Neuronal stem cell (in vitro differentiated cells): Measurements from ENCODE around the gene WDSUB1.

ENCODE experiments used
- DNase-seq: peaks from one replicate; pipeline ENCODE4 v3.0.0-alpha.2; 2013; ENCODE audit warnings: low spot score
- H2AFZ ChIP-seq: one replicate; pipeline ENCODE4 v1.6.1; 2013; ENCODE audit warnings: mild to moderate bottlenecking, low read length, inconsistent platforms
- H2AK5ac ChIP-seq: 2 replicates; pipeline ENCODE4 v1.6.1; 2013; ENCODE audit warnings: low read depth, mild to moderate bottlenecking, inconsistent platforms, low read length, moderate library complexity, mixed read lengths
- H2BK120ac ChIP-seq: 2 replicates; pipeline ENCODE4 v1.6.1; 2013; ENCODE audit warnings: low read depth, mild to moderate bottlenecking, inconsistent platforms, low read length, moderate library complexity, mixed read lengths
- H2BK12ac ChIP-seq: one replicate; pipeline ENCODE4 v1.6.1; 2013; ENCODE audit warnings: low read length, inconsistent platforms
- H2BK15ac ChIP-seq: 2 replicates; pipeline ENCODE4 v1.6.1; 2013; ENCODE audit warnings: mild to moderate bottlenecking, low read length, inconsistent platforms, mixed read lengths
- H2BK5ac ChIP-seq: one replicate; pipeline ENCODE4 v1.6.1; 2013; ENCODE audit warnings: inconsistent platforms, mild to moderate bottlenecking, low read length, moderate library complexity
- H3K14ac ChIP-seq: one replicate; pipeline ENCODE4 v1.6.1; 2013; ENCODE audit warnings: low read length, inconsistent platforms
- H3K18ac ChIP-seq: 2 replicates; pipeline ENCODE4 v1.6.1; 2013; ENCODE audit warnings: low read length, inconsistent platforms
- H3K23ac ChIP-seq: 2 replicates; pipeline ENCODE4 v1.6.1; 2013; ENCODE audit warnings: low read depth, mild to moderate bottlenecking, mixed read lengths, low read length, inconsistent platforms; ENCODE audit not compliant: poor library complexity
- H3K27ac ChIP-seq: replicated peaks from 3 replicates; pipeline ENCODE4 v1.5.1; 2013; ENCODE audit warnings: low read length, inconsistent platforms
- H3K27me3 ChIP-seq, 3 experiments: 2 replicates each; pipeline ENCODE4 v1.6.1; 2013; ENCODE audit warnings: low read length in 3 of 3, mild to moderate bottlenecking in 2 of 3, inconsistent platforms in 1 of 3, low read depth in 1 of 3, mixed read lengths in 1 of 3, moderate library complexity in 1 of 3; ENCODE audit not compliant: control insufficient read depth in 3 of 3, insufficient read depth in 3 of 3
- H3K36me3 ChIP-seq, 2 donors: replicated peaks in 1 of 2; 2 replicates each; pipeline ENCODE4 v1.6.1; 2013; ENCODE audit warnings: low read length in 2 of 2; ENCODE audit not compliant: control insufficient read depth in 2 of 2, insufficient read depth in 2 of 2
- H3K4ac ChIP-seq: 2 replicates; pipeline ENCODE4 v1.6.1; 2013; ENCODE audit warnings: inconsistent platforms, mild to moderate bottlenecking, low read length, moderate library complexity
- H3K4me1 ChIP-seq, 2 donors: 1 replicate in 1 of 2; 2 replicates in 1 of 2; pipeline ENCODE4 v1.6.1; 2013; ENCODE audit warnings: low read length in 2 of 2, low read depth in 1 of 2; ENCODE audit not compliant: control insufficient read depth in 2 of 2, insufficient read depth in 1 of 2
- H3K4me2 ChIP-seq: one replicate; pipeline ENCODE4 v1.6.1; 2013; ENCODE audit warnings: mild to moderate bottlenecking, low read length, inconsistent platforms; ENCODE audit not compliant: insufficient read depth, poor library complexity, severe bottlenecking
- H3K4me3 ChIP-seq, 2 donors: 2 replicates each; pipeline ENCODE4 v1.5.1; 2013; ENCODE audit warnings: low read length in 2 of 2, mild to moderate bottlenecking in 2 of 2, inconsistent platforms in 1 of 2, moderate library complexity in 1 of 2
- H3K79me1 ChIP-seq: one replicate; pipeline ENCODE4 v1.6.1; 2013; ENCODE audit warnings: low read depth, mild to moderate bottlenecking, inconsistent platforms, low read length, moderate library complexity
- H3K9ac ChIP-seq: one replicate; pipeline ENCODE4 v1.6.1; 2013; ENCODE audit warnings: mild to moderate bottlenecking, low read depth, low read length, inconsistent platforms; ENCODE audit not compliant: poor library complexity
- H3K9me3 ChIP-seq, 2 donors: replicated peaks in 1 of 2; 2 replicates each; pipeline versions ENCODE3 to v1.6.1; 2013; ENCODE audit warnings: low read length in 2 of 2, mild to moderate bottlenecking in 2 of 2, inconsistent platforms in 1 of 2, low read depth in 1 of 2, mixed read lengths in 1 of 2, moderate library complexity in 1 of 2; ENCODE audit not compliant: control insufficient read depth in 2 of 2, insufficient read depth in 1 of 2
- H4K8ac ChIP-seq: one replicate; pipeline ENCODE4 v1.6.1; 2013; ENCODE audit warnings: low read depth, mild to moderate bottlenecking, inconsistent platforms, low read length, moderate library complexity
- H4K91ac ChIP-seq: one replicate; pipeline ENCODE4 v1.6.1; 2013; ENCODE audit warnings: low read length, low read depth, mild to moderate bottlenecking, inconsistent platforms; ENCODE audit not compliant: poor library complexity
- WGBS, 2 donors: extraction: QIAGEN DNeasy Blood & Tissue Kit; methylation state at CpG; one replicate each; pipeline ENCODE4 v1.1.7; 2013; ENCODE audit warnings: missing lambda C conversion rate in 2 of 2, mixed read lengths in 1 of 2; ENCODE audit not compliant: insufficient read length in 2 of 2, insufficient replicate concordance in 1 of 2; ENCODE audit errors: extremely low coverage in 2 of 2; 5-methylcytosine and 5-hydroxymethylcytosine counted together

Gene WDSUB1

DNA sequence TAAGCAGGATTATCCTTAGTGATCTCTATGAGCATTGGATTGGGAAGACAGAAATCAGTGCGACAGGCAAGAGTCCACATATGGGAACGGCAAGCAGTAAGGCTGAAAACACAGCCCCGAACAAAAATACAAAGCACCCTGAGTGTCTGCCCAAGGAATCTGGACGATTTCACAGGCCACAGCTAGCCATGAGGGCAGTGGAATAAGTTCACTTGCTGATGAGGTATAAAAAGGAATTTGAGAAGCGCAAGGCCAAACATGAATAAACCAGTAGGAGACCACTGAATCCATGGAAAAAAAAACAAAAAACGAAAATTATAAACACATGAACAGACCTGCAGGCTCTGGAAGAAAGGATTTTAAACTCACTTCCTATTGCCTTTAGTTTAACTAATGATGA, 24.3 kb downstream of the WDSUB1 start:
- peaks cover 0 to 11% of the 10 kb centered on the region in 2 donors for H3K9me3 ChIP-seq
- H3K4me2 ChIP-seq: no peak overlapping the region
- H3K14ac ChIP-seq: no peak overlapping the region
- no peaks in the 10 kb centered on the region for H3K27me3 ChIP-seq
- no peak overlapping the region for H2AK5ac ChIP-seq
- no CpG with 5 or more reads among the region's 6 CpGs for WGBS, 2 donors
- H2BK12ac ChIP-seq: no peak overlapping the region
- no peak overlapping the region for H3K4me3 ChIP-seq
- no peak overlapping the region for H4K8ac ChIP-seq
- H3K27ac ChIP-seq: no peak overlapping the region
- H2BK5ac ChIP-seq: no peak overlapping the region
- H2AFZ ChIP-seq: no peak overlapping the region
- H3K79me1 ChIP-seq: peaks cover 2% of the 10 kb centered on the region
- H2BK120ac ChIP-seq: no peak overlapping the region
- peaks cover 0 to 5% of the 10 kb centered on the region in 2 donors for H3K36me3 ChIP-seq
- no peak overlapping the region for H4K91ac ChIP-seq
- no peak overlapping the region for H3K4ac ChIP-seq
- H3K18ac ChIP-seq: no peak overlapping the region
- DNase-seq: no peak
- no peak overlapping the region for H3K9ac ChIP-seq
- no peak overlapping the region for H2BK15ac ChIP-seq
- no peak overlapping the region for H3K23ac ChIP-seq
- no peaks in the 10 kb centered on the region for H3K4me1 ChIP-seq

- Histone ChIP-seq H2BK15ac (no peak overlapping the region), H2AK5ac (no peak overlapping the region), H3K4me1 (no peaks in the 10 kb centered on the region), H2BK5ac (no peak overlapping the region), H4K8ac (no peak overlapping the region), H3K9ac (no peak overlapping the region), H3K27me3 (no peaks in the 10 kb centered on the region), H2BK120ac (no peak overlapping the region), H3K18ac (no peak overlapping the region), H3K14ac (no peak overlapping the region), H3K9me3 (peaks cover 0 to 10% of the 10 kb centered on the region in 2 donors), H2AFZ (no peak overlapping the region), H3K4me2 (no peak overlapping the region), H3K23ac (no peak overlapping the region), H3K36me3 (peaks cover 0 to 14% of the 10 kb centered on the region in 2 donors), H3K4ac (no peak overlapping the region), H3K4me3 (no peak overlapping the region), H4K91ac (no peak overlapping the region), H2BK12ac (no peak overlapping the region), H3K79me1 (no peaks in the 10 kb centered on the region), H3K27ac (no peak overlapping the region)
- DNase-seq: no peak
- no CpG with 5 or more reads among the region's 2 CpGs for WGBS, 2 donors
These were observed 30.3 kb downstream of the WDSUB1 start for GRCh38 chr2:159256159-159256558.

- H3K4me1 ChIP-seq: no peaks in the 10 kb centered on the region
- no peak overlapping the region for H3K18ac ChIP-seq
- H4K8ac ChIP-seq: no peak overlapping the region
- H3K9me3 ChIP-seq: peaks cover 0 to 2% of the 10 kb centered on the region in 2 donors
- no peak for DNase-seq
- H3K4me2 ChIP-seq: no peak overlapping the region
- H3K4me3 ChIP-seq: no peak overlapping the region
- H3K27ac ChIP-seq: no peak overlapping the region
- no peak overlapping the region for H2BK5ac ChIP-seq
- H3K14ac ChIP-seq: no peak overlapping the region
- WGBS, 2 donors: no CpG with 5 or more reads among the region's 4 CpGs
- no peak overlapping the region for H2BK12ac ChIP-seq
- H3K36me3 ChIP-seq: peaks cover 0 to 19% of the 10 kb centered on the region in 2 donors
- no peak overlapping the region for H3K9ac ChIP-seq
- no peak overlapping the region for H2BK120ac ChIP-seq
- no peak overlapping the region for H2AFZ ChIP-seq
- H3K27me3 ChIP-seq: no peaks in the 10 kb centered on the region
- no peak overlapping the region for H2BK15ac ChIP-seq
- no peak overlapping the region for H3K23ac ChIP-seq
- H3K4ac ChIP-seq: no peak overlapping the region
- no peak overlapping the region for H4K91ac ChIP-seq
- H3K79me1 ChIP-seq: no peaks in the 10 kb centered on the region
- no peak overlapping the region for H2AK5ac ChIP-seq
These were observed 33.6 kb downstream of the WDSUB1 start for GRCh38 chr2:159252905-159253304.

DNA sequence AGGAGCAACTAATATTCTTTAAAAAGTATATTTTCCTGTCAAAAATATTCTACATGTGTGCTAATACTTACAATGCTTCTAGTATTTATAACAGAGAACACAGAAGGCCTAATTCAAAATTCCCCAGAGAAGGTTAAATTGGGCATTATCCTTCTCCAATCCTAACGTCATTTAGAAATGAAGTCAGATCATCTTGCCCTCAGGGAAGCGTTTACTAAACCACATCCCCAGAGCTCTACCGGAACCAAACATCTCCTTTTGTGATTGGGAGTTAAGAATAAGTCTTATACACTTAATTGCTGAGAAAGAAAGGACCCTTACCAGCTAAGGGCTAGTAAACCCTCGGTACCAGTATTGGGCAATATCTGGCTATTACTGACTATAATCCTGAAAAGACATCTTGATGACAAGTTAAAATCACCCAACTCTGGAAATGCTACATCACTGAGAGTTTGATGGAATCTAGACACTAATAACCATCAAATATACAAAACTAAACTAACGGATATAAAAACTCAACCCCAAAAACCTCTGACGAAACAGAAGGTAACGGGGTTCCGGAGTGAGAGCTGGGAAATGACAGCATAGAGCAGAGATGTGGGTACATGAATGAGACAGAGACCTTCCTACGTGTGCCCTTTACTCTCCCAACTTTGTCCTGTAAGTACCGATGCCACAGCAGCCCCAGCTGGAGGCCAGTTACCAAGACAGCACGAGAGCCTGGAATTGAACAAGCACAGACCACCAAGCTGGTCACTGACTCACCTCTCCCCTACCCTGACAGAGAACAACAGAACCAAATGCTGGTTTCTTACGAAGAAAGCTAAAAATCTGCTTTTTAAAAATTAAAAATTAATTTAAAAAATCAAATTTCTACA, 35.0 kb downstream of the WDSUB1 start:
- no peak overlapping the region for H4K91ac ChIP-seq
- H2BK120ac ChIP-seq: no peak overlapping the region
- H4K8ac ChIP-seq: no peak overlapping the region
- H3K14ac ChIP-seq: no peak overlapping the region
- no peak overlapping the region for H2BK5ac ChIP-seq
- WGBS, 2 donors: no CpG with 5 or more reads among the region's 12 CpGs
- DNase-seq: no peak
- no peak overlapping the region for H3K4me2 ChIP-seq
- H3K4me1 ChIP-seq: no peaks in the 10 kb centered on the region
- H3K36me3 ChIP-seq: peaks cover 0 to 20% of the 10 kb centered on the region in 2 donors
- no peak overlapping the region for H3K27ac ChIP-seq
- no peak overlapping the region for H2AFZ ChIP-seq
- no peak overlapping the region for H3K4ac ChIP-seq
- no peak overlapping the region for H2AK5ac ChIP-seq
- H3K9me3 ChIP-seq: peaks cover 3 to 6% of the 10 kb centered on the region in 2 donors
- no peak overlapping the region for H3K23ac ChIP-seq
- H3K9ac ChIP-seq: no peak overlapping the region
- no peaks in the 10 kb centered on the region for H3K27me3 ChIP-seq
- no peak overlapping the region for H3K4me3 ChIP-seq
- no peaks in the 10 kb centered on the region for H3K79me1 ChIP-seq
- H2BK15ac ChIP-seq: no peak overlapping the region
- H3K18ac ChIP-seq: no peak overlapping the region
- H2BK12ac ChIP-seq: no peak overlapping the region
